ENCODE results near the gene RAB39A.
A peak's percentile ranks its signal among the peaks of the same experiment; 100 is the strongest.
"Not testable (repeated sequence)": the region's sequence is repeated elsewhere in the genome, so short reads cannot be mapped to it uniquely, and the experiment has no call there.

The RAB39A gene

GRCh38 chr11:107928046-107928766 is at the start of gene RAB39A:
Gene RAB39A (plus strand): TSS chr11:107928448. CDS start chr11:107928569, 121 bp downstream.
- peak; percentile 93 for DNase-seq

- not testable (repeated sequence) for DNase-seq
Measured at GRCh38 chr11:107881471-107881870, 46.8 kb upstream of the RAB39A start.

GRCh38 chr11:107882095-107882820 is 46.0 kb upstream of the RAB39A start:
- no peak for DNase-seq

GRCh38 chr11:107898270-107898669 is 30.0 kb upstream of the RAB39A start:
- DNase-seq: peak; percentile 22

- no peak for DNase-seq
Measured at GRCh38 chr11:107908211-107908610, 20.0 kb upstream of the RAB39A start.

- not testable (repeated sequence) for DNase-seq
Measured at GRCh38 chr11:107912415-107912814, 15.8 kb upstream of the RAB39A start.

GRCh38 chr11:107915229-107915628 is 13.0 kb upstream of the RAB39A start:
- DNase-seq: no peak

GRCh38 chr11:107916671-107917241 is 11.5 kb upstream of the RAB39A start:
- peak; percentile 48 for DNase-seq

GRCh38 chr11:107921997-107922396 is 6.3 kb upstream of the RAB39A start:
- DNase-seq: no peak

GRCh38 chr11:107923519-107923918 is 4.7 kb upstream of the RAB39A start:
- not testable (repeated sequence) for DNase-seq

GRCh38 chr11:107924306-107924705 is 3.9 kb upstream of the RAB39A start:
- no peak for DNase-seq

- DNase-seq: no peak
Measured at GRCh38 chr11:107927559-107927958, 689 bp upstream of the RAB39A start.

- peak; percentile 23 for DNase-seq
Measured at GRCh38 chr11:107928767-107929507, 689 bp downstream of the RAB39A start.

GRCh38 chr11:107929611-107930200 is 1.5 kb downstream of the RAB39A start:
- DNase-seq: peak; percentile 21

GRCh38 chr11:107931206-107931605 is 3.0 kb downstream of the RAB39A start:
- no peak for DNase-seq

- no peak for DNase-seq
Measured at GRCh38 chr11:107947904-107948303, 19.7 kb downstream of the RAB39A start.

- not testable (repeated sequence) for DNase-seq
Measured at GRCh38 chr11:107948328-107948727, 20.1 kb downstream of the RAB39A start.

GRCh38 chr11:107951155-107951554 is 22.9 kb downstream of the RAB39A start:
- DNase-seq: no peak

GRCh38 chr11:107953446-107953845 is 25.2 kb downstream of the RAB39A start:
- no peak for DNase-seq

- DNase-seq: no peak
Measured at GRCh38 chr11:107956543-107956942, 28.3 kb downstream of the RAB39A start.

GRCh38 chr11:107957109-107957588 is 28.9 kb downstream of the RAB39A start:
- peak; percentile 12 for DNase-seq

- DNase-seq: no peak
Measured at GRCh38 chr11:107961480-107961879, 33.2 kb downstream of the RAB39A start.

GRCh38 chr11:107962181-107962580 is 33.9 kb downstream of the RAB39A start:
- DNase-seq: no peak
